ENCODE data around the gene SLC12A3. TPM values are rescaled to one million over a fixed set of nuclear protein-coding genes. Genes with fewer than 3 reads are reported as not detected.

The SLC12A3 gene
- total and polyA plus RNA-seq, 2 of the 8 experiments (the other 6 are each of a cell fraction or from before 2014, with no cell fraction given), result not detected

DNA sequence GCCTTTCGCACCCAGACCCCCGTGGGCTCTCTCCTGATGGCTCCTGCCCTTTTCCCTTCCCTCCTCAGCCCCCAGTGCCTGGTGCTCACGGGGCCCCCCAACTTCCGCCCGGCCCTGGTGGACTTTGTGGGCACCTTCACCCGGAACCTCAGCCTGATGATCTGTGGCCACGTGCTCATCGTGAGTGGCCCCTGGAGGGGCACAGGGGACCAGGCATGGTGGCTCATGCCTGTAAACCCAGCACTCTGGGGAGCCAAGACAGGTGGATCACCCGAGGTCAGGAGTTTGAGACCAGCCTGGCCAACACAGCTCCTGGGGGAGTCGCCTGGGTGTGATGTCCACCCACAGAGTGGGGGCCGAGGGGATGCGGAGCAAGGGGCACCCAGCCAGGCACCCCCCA is 21.3 kb downstream of the SLC12A3 start:
- Histone ChIP-seq H3K18ac (ENCODE audit: extremely low read depth, low read length) (no peak overlapping the region), H4K91ac (replicated peaks; ENCODE audit: insufficient read length, low read length) (no peak overlapping the region), H3K14ac (ENCODE audit: insufficient read length) (no peak overlapping the region), H3K4me2 (ENCODE audit: insufficient read depth in 1 of 2, low read depth in 2 of 2, low read length in 2 of 2) (no peak overlapping the region), H3K9ac (replicated peaks in 1 of 4; ENCODE audit: extremely low read depth in 1 of 4, low read depth in 3 of 4, low read length in 3 of 4) (no peak overlapping the region), H2BK5ac (ENCODE audit: low read depth, low read length) (no peak overlapping the region), H3K4me1 (replicated peaks in 1 of 4; ENCODE audit: control insufficient read depth in 3 of 4, insufficient read depth in 4 of 4, low read length in 3 of 4) (no peaks in the 10 kb centered on the region), H3K79me1 (ENCODE audit: low read depth, low read length) (no peaks in the 10 kb centered on the region), H2BK20ac (ENCODE audit: low read length) (no peak overlapping the region), H4K8ac (ENCODE audit: extremely low read depth, insufficient read depth, low read length) (no peak overlapping the region), H2AK5ac (ENCODE audit: low read depth, low read length) (no peak overlapping the region), H3K79me2 (ENCODE audit: control insufficient read depth in 1 of 2, insufficient read depth in 2 of 2, low read length in 2 of 2) (no peaks in the 10 kb centered on the region), H3K4ac (replicated peaks; ENCODE audit: insufficient read length, low read depth, low read length) (no peak overlapping the region), H3K23ac (ENCODE audit: insufficient read length) (no peak overlapping the region), H3K56ac (replicated peaks; ENCODE audit: insufficient read length, low read depth, low read length) (no peak overlapping the region), H2BK12ac (ENCODE audit: low read depth, low read length) (no peak overlapping the region), H2BK120ac (replicated peaks; ENCODE audit: low read depth, low read length) (no peak overlapping the region), H3K23me2 (ENCODE audit: low read depth, low read length) (no peaks in the 10 kb centered on the region), H3K27me3 (replicated peaks in 1 of 4; ENCODE audit: control insufficient read depth in 3 of 4, extremely low read depth in 1 of 4, insufficient read depth in 3 of 4, low read length in 3 of 4) (no peaks in the 10 kb centered on the region), H3K4me3 (ENCODE audit: extremely low read depth in 1 of 4, insufficient read depth in 2 of 4, low read depth in 3 of 4, low read length in 4 of 4) (no peak overlapping the region), H2AFZ (ENCODE audit: low read length) (no peak overlapping the region), H3K36me3 (ENCODE audit: control insufficient read depth in 2 of 4, insufficient read depth in 4 of 4, low read length in 3 of 4) (no peaks in the 10 kb centered on the region), H4K5ac (ENCODE audit: insufficient read length, low read depth, low read length) (no peak overlapping the region), H2BK15ac (ENCODE audit: low read length) (no peak overlapping the region), H3K27ac (ENCODE audit: low read depth, low read length) (no peak overlapping the region), H3K9me3 (ENCODE audit: insufficient read depth in 2 of 2, low read depth in 1 of 2, low read length in 1 of 2) (peaks cover 17 to 28% of the 10 kb centered on the region in 2 experiments), H4K20me1 (replicated peaks in 1 of 2; ENCODE audit: control insufficient read depth in 1 of 2, insufficient read depth in 2 of 2, low read length in 2 of 2) (no peaks in the 10 kb centered on the region)
- CTCF ChIA-PET (ENCODE audit: partially characterized antibody), result interaction anchor here (1.0 to 2.1 kb wide), 2 partner anchors 12 to 18 kb away, joined by 3 to 7 read pairs; no protein-coding TSS in a partner anchor
- DNase-seq (ENCODE audit: low read depth in 1 of 2, low spot score in 2 of 2) (no peak), FAIRE-seq (no peak)
- TF ChIP-seq SIN3A (conservative IDR thresholded peaks at IDR 0.05 in 1 of 2, IDR thresholded peaks at IDR 0.05 in 1 of 2; ENCODE audit: low read depth in 1 of 2, low read length in 2 of 2) (no peak), RXRA (IDR thresholded peaks at IDR 0.05; ENCODE audit: insufficient read depth, low read depth, low read length) (no peak), CHD1 (IDR thresholded peaks at IDR 0.05; ENCODE audit: low read depth, low read length) (no peak), SIX5 (IDR thresholded peaks at IDR 0.05; ENCODE audit: low read depth, low read length) (no peak), TAF7 (optimal IDR thresholded peaks at IDR 0.05; ENCODE audit: borderline replicate concordance, low read depth, low read length) (no peak), TEAD4 (IDR thresholded peaks at IDR 0.05; ENCODE audit: low read depth, low read length) (no peak), JUN (IDR thresholded peaks at IDR 0.05; ENCODE audit: low read depth, low read length) (no peak), ZNF274 (IDR thresholded peaks at IDR 0.05; ENCODE audit: borderline replicate concordance, extremely low read depth, low read length) (no peak)
- TF ChIP-seq, protein P1, sequence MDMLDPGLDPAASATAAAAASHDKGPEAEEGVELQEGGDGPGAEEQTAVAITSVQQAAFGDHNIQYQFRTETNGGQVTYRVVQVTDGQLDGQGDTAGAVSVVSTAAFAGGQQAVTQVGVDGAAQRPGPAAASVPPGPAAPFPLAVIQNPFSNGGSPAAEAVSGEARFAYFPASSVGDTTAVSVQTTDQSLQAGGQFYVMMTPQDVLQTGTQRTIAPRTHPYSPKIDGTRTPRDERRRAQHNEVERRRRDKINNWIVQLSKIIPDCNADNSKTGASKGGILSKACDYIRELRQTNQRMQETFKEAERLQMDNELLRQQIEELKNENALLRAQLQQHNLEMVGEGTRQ (IDR thresholded peaks at IDR 0.05; ENCODE audit: low read length), result no peak
- POLR2A ChIA-PET (ENCODE audit: partially characterized antibody), result interaction anchor here (1.3 to 1.4 kb wide), 2 partner anchors 11 to 44 kb away, joined by 3 read pairs; no protein-coding TSS in a partner anchor
- 95% methylated on average over 12 of the region's 12 CpGs; no CpG with 5 or more reads in 1 of the 2 experiments for WGBS, 2 experiments (ENCODE audit: extremely low coverage in 1 of 2, insufficient coverage in 1 of 2, insufficient read length in 1 of 2, insufficient replicate concordance in 2 of 2, low coverage in 1 of 2, low lambda C conversion rate in 2 of 2, missing lambda C conversion rate in 1 of 2)

Measured in H1 (cell line).